HUES6 (cell line): ENCODE results near the gene TMCC3.

Experiments used
- H3K27ac ChIP-seq: 2 replicates; pipeline ENCODE4 v1.7.0; 2013; ENCODE audit warnings: low read depth, mild to moderate bottlenecking, low read length, inconsistent platforms
- H3K27me3 ChIP-seq: 2 replicates; pipeline ENCODE4 v1.6.1; 2013; ENCODE audit warnings: low read length; ENCODE audit not compliant: control insufficient read depth, insufficient read depth
- H3K36me3 ChIP-seq: 2 replicates; pipeline ENCODE4 v1.6.1; 2013; ENCODE audit warnings: low read length; ENCODE audit not compliant: control insufficient read depth, insufficient read depth
- H3K4me1 ChIP-seq: 2 replicates; pipeline ENCODE4 v1.6.1; 2013; ENCODE audit warnings: low read length; ENCODE audit not compliant: control insufficient read depth, insufficient read depth
- H3K4me3 ChIP-seq: 2 replicates; pipeline ENCODE4 v1.5.1; 2013; ENCODE audit warnings: low read depth, low read length
- H3K9ac ChIP-seq: one replicate; pipeline ENCODE4 v1.6.1; 2013; ENCODE audit warnings: mild to moderate bottlenecking, low read length
- H3K9me3 ChIP-seq: 2 replicates; pipeline ENCODE4 v1.6.1; 2013; ENCODE audit warnings: low read depth, low read length; ENCODE audit not compliant: control insufficient read depth, insufficient read depth

The TMCC3 gene

DNA sequence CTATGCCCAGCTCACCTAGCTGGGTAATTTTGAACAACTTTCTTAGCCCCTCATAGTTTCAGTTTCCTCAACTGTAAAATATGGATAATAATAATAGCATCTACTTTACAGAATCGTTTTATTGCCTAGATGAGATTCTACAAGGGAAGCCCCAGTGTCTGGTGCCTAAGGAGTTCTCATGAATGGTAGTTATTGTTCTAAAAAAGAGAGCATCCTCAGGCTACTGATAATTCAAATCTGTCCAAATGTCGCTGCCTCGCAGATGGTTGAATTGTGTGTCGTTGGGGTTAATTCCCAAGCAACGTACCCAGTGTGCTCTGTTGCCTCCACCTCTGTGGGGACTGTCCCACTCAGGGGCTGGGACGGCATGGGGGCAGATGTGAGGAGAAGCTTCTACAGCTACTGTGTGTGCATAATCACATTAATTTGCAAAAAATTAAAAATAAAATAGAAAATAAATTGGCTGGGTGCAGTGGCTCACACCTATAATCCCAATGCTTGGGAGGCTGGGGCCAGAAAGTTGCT is 119.1 kb downstream of the TMCC3 start:
- Histone ChIP-seq H3K9me3 (no peaks in the 10 kb centered on the region), H3K4me1 (no peaks in the 10 kb centered on the region; the same call in 1 of the 2 replicates), H3K4me3 (no peak overlapping the region), H3K36me3 (no peaks in the 10 kb centered on the region), H3K27ac (no peak overlapping the region), H3K9ac (no peak overlapping the region), H3K27me3 (no peaks in the 10 kb centered on the region)

DNA sequence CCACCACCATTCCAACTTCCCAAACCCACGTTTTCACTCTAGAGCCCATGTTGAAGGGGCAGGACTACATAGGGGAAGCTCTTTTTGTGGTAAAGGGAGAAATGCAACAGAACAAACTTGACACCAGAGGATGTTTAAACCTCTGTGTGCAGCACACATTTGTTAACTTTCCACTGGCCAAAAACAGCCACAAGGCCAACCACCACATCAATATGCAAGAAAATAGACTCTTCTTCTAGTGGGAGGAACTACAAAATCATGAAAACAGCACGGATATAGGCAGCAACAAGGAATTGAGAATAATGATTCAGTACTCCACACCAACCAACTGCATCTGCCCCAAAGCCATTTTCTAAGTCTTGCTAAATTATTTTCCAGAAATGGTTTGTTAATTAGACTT is 124.4 kb downstream of the TMCC3 start:
- no peaks in the 10 kb centered on the region for H3K36me3 ChIP-seq
- no peaks in the 10 kb centered on the region for H3K9me3 ChIP-seq
- no peaks in the 10 kb centered on the region for H3K27me3 ChIP-seq
- H3K27ac ChIP-seq: no peak overlapping the region
- no peaks in the 10 kb centered on the region for H3K4me1 ChIP-seq
- H3K4me3 ChIP-seq: no peak overlapping the region
- no peak overlapping the region for H3K9ac ChIP-seq
